ENCODE measurements around the gene ZSCAN22. TPM values are rescaled to one million over a fixed set of nuclear protein-coding genes. Genes with fewer than 3 reads are reported as not detected.

Gene ZSCAN22
- total RNA-seq, 1 experiment from 2014 or later: 4.0 TPM

- Histone ChIP-seq H3K79me2 (ENCODE audit: low read length) (no peaks in the 10 kb centered on the region), H3K4me2 (ENCODE audit: low read length) (no peak overlapping the region), H3K27me3 (ENCODE audit: low read length) (peaks cover 19% of the 10 kb centered on the region), H4K20me1 (ENCODE audit: low read length) (no peaks in the 10 kb centered on the region), H3K27ac (ENCODE audit: low read length) (no peak overlapping the region), H3K9me2 (replicated peaks; ENCODE audit: low read length) (no peaks in the 10 kb centered on the region), H3K9ac (ENCODE audit: low read length) (no peak overlapping the region), H3K4me1 (ENCODE audit: insufficient read depth, low read length) (no peaks in the 10 kb centered on the region), H3K36me3 (ENCODE audit: low read depth, low read length) (no peaks in the 10 kb centered on the region), H2AFZ (ENCODE audit: low read length) (no peak overlapping the region), H3K4me3 (ENCODE audit: low read length) (no peak overlapping the region), H3F3A (ENCODE audit: low read length, unreplicated experiment) (no peaks in the 10 kb centered on the region), H3K9me3 (ENCODE audit: low read length) (no peaks in the 10 kb centered on the region)
- DNase-seq (no peak), ATAC-seq (no peak)
- POLR2A ChIA-PET (ENCODE audit: unreplicated experiment): no interaction called here
- intact Hi-C loops (cut with micrococcal nuclease): no loop called here
- BruUV-seq (replicated peaks): no TSS peak
- CTCF ChIA-PET: no interaction called here
- no peak for TF ChIP-seq EZH2 (IDR thresholded peaks at IDR 0.05; ENCODE audit: low read length, unreplicated experiment)
- no peak for TF ChIP-seq EZH2phosphoT487 (IDR thresholded peaks at IDR 0.05; ENCODE audit: borderline replicate concordance, low read length)
- no peak for TF ChIP-seq CTCF (conservative IDR thresholded peaks at IDR 0.05; ENCODE audit: low read depth, low read length)
Observed at GRCh38 chr19:58353717-58354477, 27.1 kb downstream of the ZSCAN22 start.

GRCh38 chr19:58354478-58355030, 27.8 kb downstream of the ZSCAN22 start:
- no peaks in the 10 kb centered on the region for H3K79me2 ChIP-seq (ENCODE audit: low read length)
- DNase-seq (no peak), ATAC-seq (no peak)
- no peak overlapping the region for H3K4me3 ChIP-seq (ENCODE audit: low read length)
- H3K36me3 ChIP-seq (ENCODE audit: low read depth, low read length): no peaks in the 10 kb centered on the region
- no peaks in the 10 kb centered on the region for H3K4me1 ChIP-seq (ENCODE audit: insufficient read depth, low read length)
- intact Hi-C loops (cut with micrococcal nuclease): no loop called here
- H4K20me1 ChIP-seq (ENCODE audit: low read length): no peaks in the 10 kb centered on the region
- no peak for TF ChIP-seq EZH2phosphoT487 (IDR thresholded peaks at IDR 0.05; ENCODE audit: borderline replicate concordance, low read length)
- TF ChIP-seq CTCF (conservative IDR thresholded peaks at IDR 0.05; ENCODE audit: low read depth, low read length): no peak
- TF ChIP-seq EZH2 (IDR thresholded peaks at IDR 0.05; ENCODE audit: low read length, unreplicated experiment): no peak
- peaks cover 15% of the 10 kb centered on the region for H3K27me3 ChIP-seq (ENCODE audit: low read length)
- H2AFZ ChIP-seq (ENCODE audit: low read length): no peak overlapping the region
- BruUV-seq (replicated peaks): no TSS peak
- no peaks in the 10 kb centered on the region for H3F3A ChIP-seq (ENCODE audit: low read length, unreplicated experiment)
- H3K9me3 ChIP-seq (ENCODE audit: low read length): no peaks in the 10 kb centered on the region
- no peak overlapping the region for H3K4me2 ChIP-seq (ENCODE audit: low read length)
- H3K9me2 ChIP-seq (replicated peaks; ENCODE audit: low read length): no peaks in the 10 kb centered on the region
- ChIA-PET POLR2A (ENCODE audit: unreplicated experiment) (no interaction called here), CTCF (no interaction called here)
- H3K9ac ChIP-seq (ENCODE audit: low read length): no peak overlapping the region
- H3K27ac ChIP-seq (ENCODE audit: low read length): no peak overlapping the region

GRCh38 chr19:58355215-58355796, 28.5 kb downstream of the ZSCAN22 start:
- H3K36me3 ChIP-seq (ENCODE audit: low read depth, low read length): no peaks in the 10 kb centered on the region
- no peaks in the 10 kb centered on the region for H4K20me1 ChIP-seq (ENCODE audit: low read length)
- H2AFZ ChIP-seq (ENCODE audit: low read length): no peak overlapping the region
- H3K4me2 ChIP-seq (ENCODE audit: low read length): no peak overlapping the region
- no peaks in the 10 kb centered on the region for H3F3A ChIP-seq (ENCODE audit: low read length, unreplicated experiment)
- no peak for ATAC-seq
- H3K27me3 ChIP-seq (ENCODE audit: low read length): peaks cover 7% of the 10 kb centered on the region
- intact Hi-C loops (cut with micrococcal nuclease): no loop called here
- no peak overlapping the region for H3K4me3 ChIP-seq (ENCODE audit: low read length)
- ChIA-PET CTCF (no interaction called here), POLR2A (ENCODE audit: unreplicated experiment) (no interaction called here)
- H3K9me2 ChIP-seq (replicated peaks; ENCODE audit: low read length): no peaks in the 10 kb centered on the region
- no peaks in the 10 kb centered on the region for H3K79me2 ChIP-seq (ENCODE audit: low read length)
- no peak overlapping the region for H3K9ac ChIP-seq (ENCODE audit: low read length)
- no TSS peak for BruUV-seq (replicated peaks)
- H3K9me3 ChIP-seq (ENCODE audit: low read length): no peaks in the 10 kb centered on the region
- no peaks in the 10 kb centered on the region for H3K4me1 ChIP-seq (ENCODE audit: insufficient read depth, low read length)
- DNase-seq: no peak
- TF ChIP-seq EZH2 (IDR thresholded peaks at IDR 0.05; ENCODE audit: low read length, unreplicated experiment): no peak
- no peak for TF ChIP-seq EZH2phosphoT487 (IDR thresholded peaks at IDR 0.05; ENCODE audit: borderline replicate concordance, low read length)
- no peak for TF ChIP-seq CTCF (conservative IDR thresholded peaks at IDR 0.05; ENCODE audit: low read depth, low read length)
- no peak overlapping the region for H3K27ac ChIP-seq (ENCODE audit: low read length)

Data from PC-3 (cell line).